ENCODE results near the gene OLIG2.

DNA sequence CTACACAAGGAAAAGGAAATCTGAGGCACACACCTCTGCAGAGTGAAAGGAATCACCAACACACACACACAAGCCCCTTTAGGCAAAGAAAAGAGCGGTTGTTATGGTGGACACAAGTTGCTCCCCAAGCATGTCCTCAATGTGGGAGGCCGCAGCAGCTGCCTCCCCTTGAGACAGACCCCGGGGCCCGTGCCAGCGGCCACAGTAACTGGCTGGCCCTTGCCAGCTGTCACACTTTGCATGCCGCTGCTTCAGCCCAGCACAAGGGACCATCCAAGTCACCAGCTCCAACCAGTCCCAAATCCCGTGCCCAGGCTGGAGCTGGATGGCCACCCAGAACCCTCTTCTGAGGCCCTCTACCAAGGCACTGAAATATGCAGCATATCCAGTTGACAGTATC lies 41.3 kb downstream of the OLIG2 start:
- TF ChIP-seq CTCF (IDR thresholded peaks at IDR 0.05; ENCODE audit: insufficient read depth, low read length) (no peak), REST (IDR thresholded peaks at IDR 0.05; ENCODE audit: insufficient replicate concordance, low read depth) (no peak), GABPA (IDR thresholded peaks at IDR 0.05; ENCODE audit: low read depth) (no peak), POLR2AphosphoS5 (IDR thresholded peaks at IDR 0.05; ENCODE audit: low read depth) (no peak)
